Islet of Langerhans (tissue), 1 donor: ENCODE data around the gene KCNC3.

Experiments used
- FAIRE-seq: peaks from one replicate; lab custom pipeline; 2011; peaks lifted over from hg19 to GRCh38; lab: Jason Lieb, UNC

KCNC3 gene

DNA sequence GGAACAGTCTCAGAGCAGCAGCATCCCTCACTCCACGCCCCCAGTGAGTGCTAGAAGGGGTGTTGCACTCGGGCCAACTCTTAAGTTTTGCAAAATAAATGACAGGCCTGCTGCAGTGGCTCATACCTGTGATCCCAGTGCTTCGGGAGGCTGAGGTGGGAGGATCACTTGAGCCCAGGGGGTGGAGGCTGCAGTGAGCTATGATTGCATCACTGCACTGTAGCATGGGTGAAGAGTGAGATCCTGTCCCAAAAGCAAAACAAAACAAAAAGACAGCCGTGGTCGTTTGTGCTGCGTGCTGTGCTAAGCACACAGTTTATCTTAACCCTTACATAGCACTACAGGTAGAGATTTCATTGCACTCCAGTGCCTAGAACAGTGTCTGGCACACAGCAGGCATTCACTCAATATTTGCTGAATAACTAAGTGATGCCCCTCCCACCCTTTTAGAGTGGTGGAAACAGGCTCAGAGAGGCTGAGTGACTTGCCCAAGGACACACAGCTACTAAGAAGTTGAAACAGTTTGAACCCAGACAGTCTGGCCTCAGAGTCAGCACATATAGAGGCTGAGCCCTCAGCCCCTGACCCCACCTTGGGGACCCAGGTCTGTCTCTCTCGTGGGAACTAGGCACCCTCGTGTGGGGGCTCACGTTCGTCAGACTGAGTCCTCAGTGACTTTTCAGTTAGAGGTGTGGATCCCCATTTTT is 18.3 kb downstream of the KCNC3 start:
- FAIRE-seq = no peak

GRCh38 chr19:50309396-50310125 is 19.6 kb downstream of the KCNC3 start:
- FAIRE-seq = no peak

DNA sequence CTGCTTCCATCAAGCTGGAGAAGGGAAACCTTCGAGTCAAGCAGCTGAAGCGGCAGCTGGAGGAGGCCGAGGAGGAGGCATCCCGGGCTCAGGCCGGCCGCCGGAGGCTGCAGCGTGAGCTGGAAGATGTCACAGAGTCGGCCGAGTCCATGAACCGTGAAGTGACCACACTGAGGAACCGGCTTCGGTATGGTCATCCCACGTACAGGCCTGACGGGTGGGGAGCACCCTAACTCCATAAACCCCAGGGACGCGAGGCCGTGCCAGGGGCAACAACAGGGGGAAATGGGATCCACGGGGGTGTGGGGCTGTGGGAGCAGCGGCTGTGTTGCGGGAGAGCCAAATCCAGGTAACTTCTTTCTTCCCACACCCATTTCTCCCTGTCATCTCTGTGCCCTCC is 20.2 kb downstream of the KCNC3 start:
- no peak for FAIRE-seq

DNA sequence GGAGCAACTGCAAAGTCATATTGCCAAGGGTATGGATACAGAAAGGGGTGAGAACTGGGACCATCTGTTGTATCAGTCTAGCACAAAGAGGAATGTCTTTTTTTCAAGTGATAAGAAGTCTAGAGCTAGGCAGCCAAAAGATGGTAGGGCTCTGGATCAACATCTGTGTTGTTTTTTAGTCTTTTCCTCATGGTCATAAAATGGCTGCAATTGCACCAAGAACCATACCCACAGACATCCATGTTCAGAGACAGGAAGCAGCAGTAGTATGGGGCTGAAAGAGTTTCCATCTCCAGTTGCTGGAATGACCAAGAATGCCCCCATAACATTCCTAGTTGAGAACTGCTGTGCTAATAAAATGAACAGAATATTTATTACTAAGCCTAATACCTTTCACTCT is 25.6 kb downstream of the KCNC3 start:
- no peak for FAIRE-seq

DNA sequence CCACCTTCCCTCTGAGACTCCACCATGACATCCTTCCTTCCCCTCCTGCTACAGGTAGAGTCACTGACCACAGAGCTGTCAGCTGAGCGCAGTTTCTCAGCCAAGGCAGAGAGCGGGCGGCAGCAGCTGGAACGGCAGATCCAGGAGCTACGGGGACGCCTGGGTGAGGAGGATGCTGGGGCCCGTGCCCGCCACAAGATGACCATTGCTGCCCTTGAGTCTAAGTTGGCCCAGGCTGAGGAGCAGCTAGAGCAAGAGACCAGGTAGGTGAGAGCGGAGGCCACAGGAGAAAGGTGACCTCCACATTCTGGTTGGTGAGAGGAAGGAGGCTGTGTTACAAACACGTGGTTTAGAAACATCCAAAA is 27.6 kb downstream of the KCNC3 start:
- no peak for FAIRE-seq

DNA sequence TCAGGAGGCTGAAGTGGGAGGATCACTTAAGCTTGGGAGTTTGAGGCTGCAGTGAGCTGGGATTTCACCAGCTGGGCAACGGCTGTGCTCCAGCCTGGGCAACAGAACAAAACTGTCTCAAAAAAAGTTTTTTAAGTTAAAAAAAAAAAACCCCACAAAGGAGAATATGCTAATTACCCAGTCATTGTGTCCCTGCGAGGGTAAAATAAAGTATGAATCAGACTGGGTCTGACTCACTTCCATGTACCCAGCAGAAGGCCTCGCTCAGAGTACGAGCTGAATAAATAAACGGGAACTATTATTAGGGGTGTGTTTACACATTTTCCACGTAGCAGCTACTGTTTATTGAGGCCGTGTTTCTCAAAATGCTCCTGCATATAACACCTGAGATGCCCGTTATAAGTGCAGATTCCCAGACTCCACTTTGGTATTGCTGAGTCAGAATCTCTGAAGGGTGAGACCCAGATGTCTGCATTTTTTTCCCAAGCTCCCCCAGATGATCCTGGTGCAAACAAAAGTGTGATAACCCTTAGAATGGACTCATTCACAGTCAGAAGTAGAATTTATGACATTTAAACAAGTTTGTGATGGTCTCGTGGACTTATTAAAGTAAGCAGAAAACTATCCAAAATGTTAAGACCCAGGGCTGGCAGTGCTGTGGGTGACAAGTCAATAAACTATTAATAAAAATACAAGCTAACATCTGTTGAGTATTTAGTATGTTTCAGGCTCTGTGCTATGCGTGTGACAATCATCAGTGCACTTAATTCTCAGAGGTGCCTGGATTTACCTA is 28.2 kb downstream of the KCNC3 start:
- FAIRE-seq = no peak

- no peak for FAIRE-seq
Observed at GRCh38 chr19:50300051-50300450, 29.1 kb downstream of the KCNC3 start.

GRCh38 chr19:50293263-50294004 is 35.7 kb downstream of the KCNC3 start:
- FAIRE-seq = no peak

DNA sequence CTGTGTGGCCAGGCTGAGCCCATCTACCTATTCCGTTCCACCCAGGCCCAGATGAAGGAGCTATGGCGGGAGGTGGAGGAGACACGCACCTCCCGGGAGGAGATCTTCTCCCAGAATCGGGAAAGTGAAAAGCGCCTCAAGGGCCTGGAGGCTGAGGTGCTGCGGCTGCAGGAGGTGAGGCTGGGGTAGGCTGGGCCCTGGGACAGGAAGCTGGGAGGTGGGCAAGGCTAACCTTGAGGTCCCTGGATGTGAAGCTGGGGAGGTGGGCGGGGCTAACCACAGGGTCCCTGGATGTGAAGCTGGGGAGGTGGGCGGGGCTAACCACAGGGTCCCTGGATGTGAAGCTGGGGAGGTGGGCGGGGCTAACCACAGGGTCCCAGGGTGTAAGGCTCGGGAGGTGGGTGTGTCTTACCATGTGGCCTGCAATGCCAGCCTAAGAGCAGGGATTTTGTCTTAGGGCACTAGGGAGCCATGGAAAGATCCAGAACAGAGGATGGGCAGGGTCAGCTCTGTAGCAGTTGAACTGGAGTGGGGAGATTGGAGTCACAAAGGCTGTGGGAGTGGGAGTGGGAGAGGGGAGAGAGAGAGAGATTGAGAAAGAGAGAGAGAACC is 36.9 kb downstream of the KCNC3 start:
- no peak for FAIRE-seq

DNA sequence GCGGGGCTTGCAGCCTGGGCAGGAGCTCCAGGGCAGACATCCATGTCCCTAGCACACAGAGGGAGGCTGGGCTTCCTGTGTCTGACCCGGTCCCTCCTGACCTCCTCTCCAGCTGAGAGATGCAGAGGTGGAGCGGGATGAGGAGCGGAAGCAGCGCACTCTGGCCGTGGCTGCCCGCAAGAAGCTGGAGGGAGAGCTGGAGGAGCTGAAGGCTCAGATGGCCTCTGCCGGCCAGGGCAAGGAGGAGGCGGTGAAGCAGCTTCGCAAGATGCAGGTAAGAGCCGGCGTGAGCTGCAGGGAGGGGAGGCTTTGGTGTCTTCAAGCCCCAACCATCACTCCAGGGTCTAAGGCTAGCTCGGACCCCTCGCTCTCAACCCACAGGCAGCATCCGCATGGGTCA is 38.4 kb downstream of the KCNC3 start:
- no peak for FAIRE-seq

- no peak for FAIRE-seq
Observed at GRCh38 chr19:50290011-50290410, 39.2 kb downstream of the KCNC3 start.

DNA sequence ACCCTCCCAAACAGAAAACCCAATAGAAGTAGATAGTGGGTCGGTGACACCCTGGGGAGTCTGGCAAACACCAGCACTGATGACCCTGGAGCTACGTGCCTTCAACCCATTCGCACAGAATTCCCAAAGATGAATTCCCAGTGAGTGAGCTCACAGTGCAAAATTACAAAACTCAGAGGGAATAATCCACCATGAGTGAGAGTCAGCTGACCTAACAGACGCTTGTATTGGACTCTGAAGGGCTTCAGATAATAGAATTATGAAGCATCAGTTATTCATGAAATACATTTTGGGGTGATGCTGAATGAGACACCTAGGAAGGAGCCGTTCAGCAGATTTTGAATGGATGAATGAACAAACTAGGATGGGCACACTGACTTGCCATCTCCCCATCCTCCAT is 40.2 kb downstream of the KCNC3 start:
- FAIRE-seq = no peak

- no peak for FAIRE-seq
Observed at GRCh38 chr19:50287331-50287730, 41.8 kb downstream of the KCNC3 start.

DNA sequence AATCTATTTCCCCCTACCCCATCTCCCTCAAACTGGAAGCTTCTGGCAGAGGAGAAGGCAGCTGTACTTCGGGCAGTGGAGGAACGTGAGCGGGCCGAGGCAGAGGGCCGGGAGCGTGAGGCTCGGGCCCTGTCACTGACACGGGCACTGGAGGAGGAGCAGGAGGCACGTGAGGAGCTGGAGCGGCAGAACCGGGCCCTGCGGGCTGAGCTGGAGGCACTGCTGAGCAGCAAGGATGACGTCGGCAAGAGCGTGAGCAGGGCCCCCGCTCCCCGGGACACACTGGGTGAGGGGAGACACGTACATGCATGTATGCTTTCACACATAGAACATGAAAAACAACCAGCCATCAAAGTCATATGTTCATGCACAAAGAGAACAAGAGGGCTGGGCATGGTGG is 42.7 kb downstream of the KCNC3 start:
- FAIRE-seq = no peak

DNA sequence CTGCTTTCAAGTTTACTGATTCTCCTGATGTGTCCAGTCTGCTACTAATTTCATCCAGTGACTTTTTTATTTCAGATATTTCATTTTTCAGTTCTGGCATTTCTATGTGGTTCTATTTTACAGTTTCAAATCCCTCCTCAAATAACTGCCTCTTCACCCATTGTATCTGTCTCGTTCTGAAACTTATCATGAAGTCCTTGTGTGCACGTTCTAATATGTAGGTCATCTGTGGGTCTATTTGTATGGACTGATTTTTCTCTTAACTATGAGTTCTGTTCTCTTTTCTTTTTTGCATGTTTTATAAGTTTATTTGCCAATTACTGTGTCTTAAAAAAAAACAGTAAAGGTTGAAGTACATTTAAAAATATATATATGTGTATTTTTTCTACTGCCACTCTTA is 43.3 kb downstream of the KCNC3 start:
- FAIRE-seq = no peak

GRCh38 chr19:50281491-50281890 is 47.7 kb downstream of the KCNC3 start:
- FAIRE-seq = no peak

GRCh38 chr19:50280983-50281382 is 48.2 kb downstream of the KCNC3 start:
- no peak for FAIRE-seq

DNA sequence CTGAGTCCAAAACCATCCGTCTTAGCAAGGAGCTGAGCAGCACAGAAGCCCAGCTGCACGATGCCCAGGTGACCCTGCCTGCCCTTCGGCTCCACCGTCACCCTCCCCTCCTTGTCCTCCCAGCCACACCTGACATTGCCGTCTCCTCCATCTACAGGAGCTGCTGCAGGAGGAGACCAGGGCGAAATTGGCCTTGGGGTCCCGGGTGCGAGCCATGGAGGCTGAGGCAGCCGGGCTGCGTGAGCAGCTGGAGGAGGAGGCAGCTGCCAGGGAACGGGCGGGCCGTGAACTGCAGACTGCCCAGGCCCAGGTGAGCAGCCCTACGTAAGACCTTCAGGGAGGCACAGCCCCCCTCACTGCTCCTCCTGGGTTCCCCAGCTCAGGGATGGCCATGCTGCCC is 49.1 kb downstream of the KCNC3 start:
- FAIRE-seq = no peak

DNA sequence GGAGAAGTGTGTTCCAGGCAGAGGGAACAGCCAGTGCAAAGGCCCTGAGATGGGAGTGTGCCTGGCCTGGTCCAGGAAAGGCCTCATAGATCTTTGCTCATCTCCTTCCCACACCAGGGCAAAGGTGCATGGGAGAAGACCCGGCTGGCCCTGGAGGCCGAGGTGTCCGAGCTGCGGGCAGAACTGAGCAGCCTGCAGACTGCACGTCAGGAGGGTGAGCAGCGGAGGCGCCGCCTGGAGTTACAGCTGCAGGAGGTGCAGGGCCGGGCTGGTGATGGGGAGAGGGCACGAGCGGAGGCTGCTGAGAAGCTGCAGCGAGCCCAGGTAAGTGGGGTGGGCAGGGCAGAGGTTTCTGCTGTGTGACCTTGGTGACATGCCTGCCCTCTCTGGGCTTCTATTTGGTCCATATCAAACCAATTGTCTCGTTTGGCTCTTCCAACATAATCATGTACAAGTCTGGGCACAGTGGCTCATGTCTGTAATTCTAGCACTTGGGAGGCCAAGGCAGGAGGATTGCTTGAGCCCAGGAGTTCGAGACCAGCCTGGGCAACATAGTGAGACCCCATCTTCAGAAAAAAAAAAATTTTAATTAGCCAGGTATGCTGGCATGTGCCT is 51.1 kb downstream of the KCNC3 start:
- no peak for FAIRE-seq

DNA sequence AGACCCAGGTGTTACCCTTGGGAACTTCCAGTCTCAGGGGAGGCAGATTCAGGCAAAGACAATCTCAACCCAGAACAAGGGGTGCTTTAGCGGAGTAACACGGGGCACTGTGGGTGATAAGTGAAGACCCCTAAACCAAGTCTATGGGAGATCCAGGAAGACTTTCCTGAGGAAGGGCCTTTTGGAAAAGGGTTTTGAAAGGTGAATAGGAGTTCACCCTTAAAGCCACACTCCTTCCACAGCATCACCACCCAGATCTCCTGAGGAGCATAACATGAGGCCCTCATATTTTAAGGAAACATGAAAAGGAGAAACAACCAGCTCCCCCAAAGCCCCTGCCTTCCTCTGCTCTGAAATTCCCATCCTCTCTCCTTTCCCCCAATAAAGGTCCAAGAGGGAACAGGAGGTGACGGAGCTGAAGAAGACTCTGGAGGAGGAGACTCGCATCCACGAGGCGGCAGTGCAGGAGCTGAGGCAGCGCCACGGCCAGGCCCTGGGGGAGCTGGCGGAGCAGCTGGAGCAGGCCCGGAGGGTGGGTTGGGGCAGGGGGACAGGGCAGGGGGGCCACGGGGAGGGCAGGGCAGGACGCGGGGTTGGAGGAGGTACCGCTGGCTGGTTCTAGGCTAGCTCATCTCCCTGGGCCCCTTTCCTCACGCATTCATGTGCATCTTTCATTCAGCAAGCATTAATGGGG is 52.7 kb downstream of the KCNC3 start:
- no peak for FAIRE-seq
